Activated CD8-positive, alpha-beta memory T cell treated with anti-CD3 and anti-CD28 coated beads, Interleukin-2, amount 50 U/mL, for 1 hour (primary cell): ENCODE data around the gene COL20A1.

Source experiments
- DNase-seq: peaks from one replicate; pipeline ENCODE4 v3.0.0-alpha.2; 2020; ENCODE audit errors: extremely low read depth

Gene COL20A1

DNA sequence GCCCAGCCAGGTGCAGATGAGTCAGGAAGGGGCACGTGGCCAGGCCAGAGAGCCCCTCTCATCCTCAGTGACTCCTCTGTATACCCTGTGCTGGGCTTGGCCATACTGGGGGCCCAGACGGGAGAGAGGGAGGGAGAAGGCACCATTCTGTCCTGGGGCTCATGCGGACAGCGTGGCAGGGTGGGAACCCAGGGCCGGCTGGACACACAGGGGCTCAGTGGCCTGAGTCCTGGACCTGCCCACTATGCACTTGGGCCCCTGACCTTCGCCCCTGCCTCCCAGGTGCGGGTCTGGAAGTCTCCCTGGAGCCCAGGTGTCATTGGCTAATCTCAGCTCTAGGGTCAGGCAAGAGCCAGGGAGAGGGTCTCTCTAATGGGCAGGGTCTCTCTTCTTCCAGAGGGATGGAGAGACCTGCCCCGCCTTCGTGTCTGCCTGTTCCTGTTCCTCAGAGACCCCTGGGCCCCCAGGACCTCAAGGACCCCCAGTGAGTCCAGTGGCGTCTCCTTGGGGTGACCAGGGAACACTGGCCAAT, 27.7 kb downstream of the COL20A1 start:
- no peak for DNase-seq

DNA sequence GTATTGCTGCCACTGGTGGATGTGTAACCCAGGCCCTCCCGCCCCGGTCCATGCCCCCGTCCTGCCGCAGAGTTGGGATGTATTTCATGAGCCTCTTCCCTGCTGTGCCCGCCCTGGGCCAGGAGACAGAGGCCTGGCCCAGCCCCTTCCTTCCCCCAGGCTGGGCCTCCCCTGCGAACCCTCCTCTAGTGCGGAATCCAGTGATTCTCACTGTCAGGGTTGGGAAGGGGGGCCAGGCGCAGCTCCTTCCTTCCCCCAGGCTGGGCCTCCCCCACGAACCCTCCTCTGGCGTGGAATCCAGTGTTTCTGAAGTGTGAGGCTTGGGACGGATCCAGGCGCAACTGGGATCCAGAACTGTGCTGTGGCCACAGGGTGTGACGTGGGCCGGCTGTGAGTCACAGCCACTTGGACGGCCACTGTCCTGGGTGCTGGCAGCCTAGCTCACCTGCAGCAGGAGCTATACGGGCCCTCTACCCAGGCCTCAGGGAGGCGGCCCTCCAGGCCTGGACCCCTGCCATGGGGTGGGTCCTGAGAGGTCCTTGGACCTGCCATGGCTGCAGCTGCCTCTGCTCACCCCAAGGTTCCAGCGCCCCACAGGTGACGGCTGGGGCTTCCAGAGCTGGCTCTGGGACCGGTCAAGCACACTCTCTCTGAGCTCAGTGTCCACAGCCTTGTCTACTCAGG, 28.3 kb downstream of the COL20A1 start:
- DNase-seq = no peak

DNA sequence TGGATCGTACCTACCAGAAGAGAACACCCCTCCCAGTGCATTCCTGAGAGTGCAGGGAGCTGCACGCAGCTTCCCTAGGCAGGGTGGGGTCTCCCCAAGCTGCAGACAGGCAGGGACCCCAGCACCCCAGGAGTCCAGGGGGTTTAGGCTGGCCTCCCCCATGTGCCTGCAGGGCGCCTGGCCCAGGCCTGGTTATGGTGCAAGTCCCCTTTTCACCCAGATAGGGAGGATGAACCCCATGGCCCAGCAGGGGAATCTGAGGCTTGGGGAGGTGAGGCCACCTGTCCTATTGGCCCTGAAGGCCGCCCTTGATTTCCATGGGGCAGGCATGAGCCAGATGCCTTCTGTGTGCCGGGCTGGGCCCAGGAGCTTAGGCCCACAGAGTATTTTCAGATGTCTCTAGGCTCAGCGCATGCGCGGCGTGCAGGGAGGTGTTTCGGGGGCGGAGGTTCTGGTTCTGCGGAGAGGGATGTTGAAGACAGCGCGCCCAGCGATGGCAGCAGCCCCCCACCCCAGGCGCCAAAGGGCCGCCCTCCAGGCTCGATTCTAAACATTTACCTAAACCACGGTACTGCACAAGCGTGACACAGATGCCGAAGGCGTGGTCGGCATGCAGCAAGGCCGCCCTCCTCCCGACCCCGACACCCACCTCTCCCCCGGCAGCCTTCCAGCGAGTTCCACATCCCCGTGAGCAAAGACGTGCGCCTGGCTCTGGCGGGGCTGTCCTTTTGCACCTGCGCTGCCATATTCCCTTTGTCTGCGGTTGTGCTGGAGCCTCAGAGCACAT, 29.4 kb downstream of the COL20A1 start:
- DNase-seq = no peak

DNA sequence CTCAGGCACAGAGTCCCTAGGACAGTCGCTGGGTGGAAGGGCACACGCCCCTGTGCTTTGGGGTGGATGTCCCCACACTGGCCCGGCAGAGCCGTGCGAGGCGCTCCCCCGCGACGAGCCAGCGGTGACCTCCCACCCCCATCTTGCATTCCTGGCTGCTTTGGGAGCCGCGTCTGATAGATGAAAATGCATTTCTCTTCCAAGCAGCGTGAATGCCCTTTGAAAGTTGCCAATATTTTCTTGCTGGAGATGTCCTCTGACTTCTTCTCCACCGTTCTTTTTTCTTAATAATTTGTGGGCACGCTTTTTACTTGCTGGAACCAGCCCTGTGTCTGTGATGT, 29.9 kb downstream of the COL20A1 start:
- DNase-seq = no peak

GRCh38 chr20:63323357-63323981, 30.5 kb downstream of the COL20A1 start:
- DNase-seq = no peak

- no peak for DNase-seq
Observed at GRCh38 chr20:63325021-63325471, 32.1 kb downstream of the COL20A1 start.

DNA sequence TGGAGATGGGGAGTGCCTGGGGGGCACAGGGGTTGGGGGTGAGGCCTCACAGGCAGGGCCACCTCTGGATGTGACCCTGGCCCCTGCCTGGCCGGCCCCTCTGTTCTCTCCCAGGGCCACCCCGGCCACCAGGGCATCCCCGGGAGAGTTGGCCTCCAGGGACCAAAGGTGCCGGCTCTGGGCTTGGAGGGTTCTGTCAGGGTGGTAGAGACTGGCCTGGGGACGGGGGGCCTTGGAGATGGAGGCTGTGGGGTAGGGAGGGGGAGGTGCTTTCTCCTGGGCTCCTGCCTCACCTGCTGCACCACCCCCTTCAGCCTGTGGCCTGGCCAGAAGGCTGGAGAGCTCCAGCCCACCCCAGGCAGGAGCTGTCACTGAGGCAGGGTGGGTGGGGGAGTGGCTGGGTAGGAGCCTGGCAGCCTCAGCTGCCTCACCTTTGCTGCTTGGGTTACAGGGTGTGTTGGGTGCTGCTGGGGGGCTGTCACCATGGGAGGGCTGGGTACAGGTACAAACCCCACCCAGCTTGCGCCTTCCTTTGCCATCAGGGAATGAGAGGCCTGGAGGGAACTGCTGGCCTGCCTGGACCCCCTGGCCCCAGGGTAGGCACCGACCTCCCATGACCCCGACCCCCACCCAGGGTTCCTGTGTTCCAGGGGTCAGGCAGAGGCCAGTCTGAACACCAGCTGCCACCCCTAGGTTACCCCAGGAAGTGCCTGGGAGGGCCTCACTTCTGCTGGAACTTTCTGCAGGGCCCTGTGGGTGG, 32.7 kb downstream of the COL20A1 start:
- DNase-seq = no peak

DNA sequence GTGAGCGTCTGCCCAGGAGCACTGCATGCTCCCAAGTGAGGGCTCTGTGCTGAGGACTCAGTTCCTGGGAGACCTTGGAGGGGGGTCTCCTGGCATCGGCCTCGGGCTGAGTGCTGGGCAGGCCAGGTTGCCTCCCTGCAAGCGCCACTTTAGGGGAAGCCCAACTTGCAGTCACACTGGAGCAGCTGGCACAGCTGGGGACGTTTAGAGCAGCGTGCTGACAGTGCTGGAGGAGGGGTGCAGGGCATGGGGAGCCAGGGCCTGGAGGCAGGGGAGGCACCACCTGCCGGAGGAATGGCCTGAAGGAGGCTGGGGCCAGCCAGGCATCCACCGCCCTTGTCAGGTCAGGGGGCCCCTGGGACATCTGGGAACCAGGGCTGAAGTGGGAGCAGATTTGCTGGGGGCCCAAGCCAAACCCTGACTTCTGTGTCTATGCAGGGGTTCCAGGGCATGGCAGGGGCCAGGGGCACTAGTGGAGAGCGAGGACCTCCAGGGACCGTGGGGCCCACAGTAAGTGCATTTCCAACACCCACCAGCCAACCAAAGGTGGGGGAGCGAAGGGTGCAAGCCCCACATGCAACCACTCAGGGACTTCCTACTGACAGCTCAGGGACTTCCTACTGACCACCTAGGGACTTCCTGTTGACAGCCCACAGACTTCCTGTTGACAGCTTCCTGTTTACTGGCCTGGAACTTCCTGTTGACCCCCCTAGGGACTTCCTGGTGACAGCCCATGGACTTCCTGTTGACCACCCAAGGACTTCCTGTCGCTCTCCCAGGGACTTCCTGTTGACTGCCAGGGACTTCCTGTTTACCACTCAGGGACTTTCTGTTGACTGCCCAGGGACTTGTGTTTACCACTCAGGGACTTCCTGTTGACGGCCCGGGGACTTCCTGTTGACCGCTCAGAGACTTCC, 33.6 kb downstream of the COL20A1 start:
- no peak for DNase-seq

GRCh38 chr20:63327231-63327745, 34.3 kb downstream of the COL20A1 start:
- DNase-seq = no peak

DNA sequence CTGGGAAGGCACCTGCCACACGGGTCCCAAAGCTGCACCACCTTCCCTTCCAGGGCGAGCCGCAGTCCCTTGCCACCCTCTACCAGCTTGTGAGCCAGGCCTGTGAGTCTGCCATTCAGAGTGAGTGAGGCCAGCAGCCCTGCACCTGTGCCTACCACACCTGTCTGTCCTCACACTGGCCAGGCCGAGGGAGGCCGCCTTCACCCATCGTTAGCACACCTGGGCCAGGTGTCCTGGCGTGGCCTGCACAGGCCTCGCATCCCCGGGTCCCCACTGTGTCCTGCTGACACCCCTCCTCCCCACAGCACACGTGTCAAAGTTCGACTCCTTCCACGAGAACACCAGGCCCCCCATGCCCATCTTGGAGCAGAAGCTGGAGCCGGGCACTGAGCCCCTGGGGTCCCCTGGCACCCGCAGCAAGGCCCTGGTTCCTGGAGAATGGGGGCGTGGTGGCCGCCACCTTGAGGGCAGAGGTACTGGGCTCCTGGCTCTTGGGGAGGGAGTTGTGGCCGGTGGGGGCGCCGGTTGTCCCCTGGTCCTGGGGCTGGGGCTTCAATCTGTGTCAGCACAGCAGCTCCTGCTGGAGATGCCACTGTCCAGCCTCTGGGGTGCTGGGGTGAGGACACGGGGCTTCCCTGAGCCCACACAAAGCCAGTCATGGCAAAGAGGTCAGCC, 35.2 kb downstream of the COL20A1 start:
- no peak for DNase-seq

GRCh38 chr20:63328718-63329275, 35.8 kb downstream of the COL20A1 start:
- no peak for DNase-seq

- DNase-seq = no peak
Observed at GRCh38 chr20:63329331-63330083, 36.5 kb downstream of the COL20A1 start.

DNA sequence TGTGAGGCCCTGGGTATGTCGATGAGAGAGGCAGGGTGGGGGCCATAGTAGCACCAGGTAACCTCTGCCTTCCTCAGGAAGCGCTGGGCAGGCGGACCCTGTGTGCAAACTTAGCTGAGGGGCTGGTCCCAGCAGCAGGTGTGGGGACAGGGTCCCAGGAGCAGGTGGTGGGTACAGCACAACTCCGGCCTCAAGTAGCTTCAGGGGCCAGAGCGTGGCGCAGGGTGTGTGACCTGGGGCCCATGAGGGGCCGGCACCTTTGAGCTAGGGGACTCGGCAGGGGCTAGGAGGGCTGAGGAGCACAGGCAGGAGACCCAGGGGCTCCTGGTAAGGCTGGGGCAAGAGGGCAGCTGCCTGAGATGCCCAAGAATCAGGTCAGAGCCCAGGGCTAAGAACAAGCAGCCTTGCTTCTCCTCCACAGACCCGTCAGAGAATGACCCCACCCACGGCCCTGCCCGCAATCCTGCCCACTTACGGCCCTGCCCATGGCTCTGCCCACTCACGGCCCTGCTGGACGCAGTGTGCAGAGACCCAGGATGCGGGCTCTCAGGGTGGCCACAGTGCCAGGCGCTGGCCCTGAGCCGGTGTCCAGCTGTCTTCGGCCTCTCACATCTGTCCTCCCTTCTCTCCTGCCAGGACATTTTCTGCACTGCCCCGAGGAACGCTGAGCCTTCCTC, 37.2 kb downstream of the COL20A1 start:
- DNase-seq = no peak

GRCh38 chr20:63330940-63331339, 38.0 kb downstream of the COL20A1 start:
- DNase-seq = no peak

DNA sequence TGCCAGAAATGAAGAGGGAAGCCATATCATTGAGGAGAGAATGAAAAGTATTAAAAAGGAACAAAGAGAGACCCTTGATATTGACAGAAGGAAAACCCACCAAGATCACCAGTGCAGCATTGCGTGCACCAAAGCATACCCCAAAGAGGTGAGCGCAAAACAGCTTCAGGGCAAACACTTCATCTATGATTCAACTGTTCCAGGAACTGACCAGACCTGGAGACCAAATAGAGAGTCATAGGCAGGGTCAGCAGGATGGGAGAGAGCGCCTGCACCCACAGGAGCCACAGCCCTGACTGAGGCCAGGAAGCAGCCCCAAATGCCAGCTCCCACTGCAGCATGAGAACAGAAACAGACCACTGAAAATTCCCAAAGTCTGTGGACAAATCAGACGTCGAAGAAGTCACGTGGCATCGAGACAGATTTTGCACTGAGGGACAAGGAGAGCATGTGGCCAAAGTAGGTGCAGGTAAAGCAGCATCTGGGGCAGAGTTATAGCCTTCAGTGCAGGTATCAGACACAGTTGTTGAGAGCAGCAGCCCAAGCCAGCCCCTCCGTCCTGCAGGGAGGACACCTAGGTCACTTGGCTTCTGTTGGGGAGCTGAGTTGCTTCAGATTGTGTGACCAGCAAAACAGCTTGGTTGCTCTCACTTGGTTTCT, 38.9 kb downstream of the COL20A1 start:
- no peak for DNase-seq

DNA sequence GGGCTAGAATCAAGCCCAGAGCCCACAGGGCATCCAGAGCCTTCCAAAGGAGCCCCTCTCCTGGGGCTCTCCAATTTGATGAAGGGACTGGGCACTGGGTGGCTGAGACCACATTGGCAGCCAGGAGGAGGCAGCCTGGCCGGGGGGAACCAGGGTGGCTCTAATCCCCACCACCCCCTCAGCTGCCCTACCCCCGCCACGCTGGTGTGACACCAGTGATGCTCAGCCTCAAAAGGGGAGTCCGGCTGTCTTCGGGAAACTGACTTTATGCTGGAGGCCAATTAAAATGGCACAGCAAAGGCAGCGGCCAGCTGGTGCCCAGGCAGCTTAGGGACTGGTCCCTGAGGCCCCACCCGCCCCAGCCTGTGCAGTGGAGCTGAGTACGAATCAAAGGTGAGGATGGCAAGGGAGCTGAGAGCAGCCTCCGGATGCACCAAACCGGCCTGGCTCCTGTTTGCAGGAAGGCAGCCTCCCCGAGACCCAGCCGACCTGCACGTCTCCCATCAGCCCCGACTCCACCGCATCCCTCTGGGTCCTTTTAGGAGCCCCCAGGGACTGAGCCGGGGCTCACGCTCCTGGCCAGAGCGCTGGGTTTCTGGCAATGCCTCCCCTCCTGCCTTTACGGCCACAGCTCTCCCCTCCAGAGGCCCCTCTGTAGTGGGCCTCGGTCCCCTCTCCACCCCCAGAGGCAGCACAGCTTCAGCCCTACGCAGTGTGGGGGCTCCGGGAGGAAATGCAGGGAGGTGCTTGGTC, 39.7 kb downstream of the COL20A1 start:
- DNase-seq = no peak

DNA sequence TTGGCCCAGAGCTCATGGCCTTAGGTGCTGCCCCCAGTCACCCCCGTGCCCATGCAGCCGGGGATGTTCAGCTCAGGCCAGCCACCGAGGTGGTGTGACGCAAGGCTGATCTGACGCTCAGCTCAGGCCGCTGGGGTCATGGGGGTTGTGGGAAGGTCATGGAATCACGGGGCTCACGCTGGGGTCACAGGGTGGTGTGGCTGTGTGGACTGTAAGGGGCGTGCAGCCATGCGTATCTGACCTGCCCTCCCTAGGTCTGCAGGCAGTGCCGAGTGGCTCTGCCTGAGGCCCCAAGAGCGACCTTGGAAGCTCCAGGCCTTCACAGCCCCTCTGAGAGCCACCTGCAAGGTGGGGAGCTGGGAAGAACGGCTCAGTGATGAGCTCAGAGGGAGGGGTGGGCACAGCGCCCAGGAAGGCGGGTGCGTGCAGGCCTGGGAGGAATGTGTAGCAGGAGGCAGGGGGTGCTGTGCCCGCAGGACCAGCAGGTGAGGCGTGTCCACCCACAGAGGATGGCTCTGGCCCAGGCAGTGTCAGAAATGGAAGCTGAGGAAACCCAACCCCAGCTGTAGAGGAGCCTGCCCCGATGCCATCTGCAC, 40.4 kb downstream of the COL20A1 start:
- no peak for DNase-seq
